GM18498 (cell line): ENCODE data around the gene XCL2.
A peak's percentile ranks its signal among the peaks of the same experiment; 100 is the strongest.
"Not testable (repeated sequence)": the region's sequence is repeated elsewhere in the genome, so short reads cannot be mapped to it uniquely, and the experiment has no call there.

Experiments
- ATAC-seq: cut with Tn5 transposase; IDR thresholded peaks from one replicate; pipeline ENCODE4 v1.9.1; 2021; ENCODE audit warnings: mild to moderate bottlenecking, moderate library complexity; ENCODE audit not compliant: unreplicated experiment

Gene XCL2

DNA sequence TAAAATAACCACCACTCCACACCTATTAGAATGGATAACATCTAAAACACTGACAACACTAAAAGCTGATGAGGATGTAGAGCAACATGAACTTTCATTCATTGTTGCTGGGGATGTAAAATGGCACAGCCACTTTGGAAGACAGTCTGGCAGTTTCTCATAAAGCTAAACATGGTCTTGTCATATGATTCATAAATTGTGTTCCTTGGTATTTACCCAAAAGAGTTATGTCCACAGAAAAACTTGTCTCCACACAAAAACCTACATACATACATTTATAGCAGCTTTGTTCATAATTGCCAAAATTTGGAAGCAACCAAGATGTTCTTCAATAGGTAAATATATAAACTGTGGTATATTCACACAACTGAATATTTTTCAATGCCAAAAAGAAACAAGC lies 16.6 kb upstream of the XCL2 start:
- no peak for ATAC-seq

DNA sequence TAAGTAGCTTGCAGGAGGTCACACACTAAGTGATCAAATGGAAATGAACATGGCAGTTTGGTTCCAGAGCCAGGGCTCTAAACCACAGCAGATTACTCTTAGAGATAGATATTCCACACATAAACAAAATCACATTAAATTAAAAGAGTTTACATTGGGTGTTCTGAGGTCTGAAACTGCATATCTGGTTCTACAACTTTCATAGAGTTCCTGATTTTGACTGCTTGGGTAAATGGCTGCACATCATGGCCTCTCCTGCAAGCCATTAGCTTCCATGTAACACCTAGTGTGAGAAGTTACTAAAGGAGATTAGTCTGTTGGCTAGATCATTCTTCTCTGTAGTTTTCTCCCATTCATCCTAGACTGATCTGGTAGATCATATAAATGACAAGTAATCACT lies 12.8 kb upstream of the XCL2 start:
- no peak for ATAC-seq

GRCh38 chr1:168555508-168556046 lies 11.8 kb upstream of the XCL2 start:
- no peak for ATAC-seq

DNA sequence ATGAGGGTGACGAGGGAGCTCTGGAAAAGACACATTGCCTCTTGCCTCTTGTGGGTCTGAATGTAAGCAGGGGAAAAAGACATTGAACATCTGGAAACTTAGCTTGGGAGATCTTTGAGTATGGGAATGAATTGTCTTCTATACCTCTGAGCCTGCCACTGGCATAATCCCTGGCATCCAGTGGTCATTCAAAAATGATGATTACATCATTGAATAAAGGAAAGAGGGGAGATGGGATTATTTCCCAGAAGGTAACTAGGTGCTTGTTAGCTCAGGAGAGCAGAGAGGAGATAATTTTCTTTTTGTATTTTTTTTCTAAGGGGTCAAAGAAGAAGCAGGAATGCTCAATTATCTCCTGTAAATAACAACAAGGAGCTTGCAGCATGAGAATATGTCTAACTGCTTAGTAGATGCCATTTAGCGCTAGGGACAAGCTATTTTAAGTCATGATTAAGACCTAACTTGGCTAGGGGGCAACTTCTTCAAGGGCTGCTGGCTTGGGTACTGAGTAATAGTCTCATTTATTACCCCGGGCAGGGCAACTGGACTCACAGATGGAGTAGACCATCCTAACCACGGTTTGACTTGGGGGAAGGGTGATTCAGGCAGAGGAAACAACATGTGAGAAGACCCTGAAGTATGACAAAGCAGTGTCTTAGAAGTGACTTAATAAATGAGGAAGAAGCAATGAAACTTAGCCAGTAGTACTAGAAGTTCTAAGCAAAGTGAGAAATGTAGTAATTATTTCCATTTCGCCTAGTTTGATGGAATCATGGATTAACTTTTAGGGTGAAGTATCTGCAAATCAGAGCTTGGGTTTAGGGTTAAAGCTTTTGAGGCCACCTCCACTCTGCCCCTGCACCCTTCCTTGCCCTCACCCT lies 11.0 kb upstream of the XCL2 start:
- no peak for ATAC-seq

- ATAC-seq, result peak; percentile 48
These were observed 10.1 kb upstream of the XCL2 start for GRCh38 chr1:168553680-168554553.

- no peak for ATAC-seq
These were observed 9.2 kb upstream of the XCL2 start for GRCh38 chr1:168552961-168553360.

GRCh38 chr1:168551688-168552087 lies 7.9 kb upstream of the XCL2 start:
- ATAC-seq, result no peak

GRCh38 chr1:168550971-168551370 lies 7.2 kb upstream of the XCL2 start:
- ATAC-seq, result no peak

GRCh38 chr1:168546553-168546895 lies 2.7 kb upstream of the XCL2 start:
- ATAC-seq, result not testable (repeated sequence)

GRCh38 chr1:168545678-168546552 lies 2.1 kb upstream of the XCL2 start:
- ATAC-seq, result not testable (repeated sequence)

DNA sequence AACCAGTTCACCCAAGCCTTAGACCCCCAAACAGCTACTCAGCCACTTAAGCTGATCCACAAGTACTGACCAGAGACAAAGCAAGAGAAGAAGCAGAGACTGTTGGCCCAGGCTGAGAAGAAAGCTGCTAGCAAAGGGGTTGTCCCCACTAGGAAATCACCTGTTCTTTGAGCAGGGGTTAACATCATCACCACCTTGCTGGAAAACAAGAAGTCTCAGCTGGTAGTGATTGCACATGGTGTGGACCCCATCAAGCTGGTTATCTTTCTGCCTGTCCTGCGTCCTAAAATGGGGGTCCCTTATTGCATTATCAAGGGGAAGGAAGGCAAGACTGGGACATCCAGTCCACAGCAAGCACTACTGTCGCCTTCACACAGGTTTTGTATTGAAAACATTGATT lies 819 bp downstream of the XCL2 start:
- ATAC-seq, result not testable (repeated sequence)

DNA sequence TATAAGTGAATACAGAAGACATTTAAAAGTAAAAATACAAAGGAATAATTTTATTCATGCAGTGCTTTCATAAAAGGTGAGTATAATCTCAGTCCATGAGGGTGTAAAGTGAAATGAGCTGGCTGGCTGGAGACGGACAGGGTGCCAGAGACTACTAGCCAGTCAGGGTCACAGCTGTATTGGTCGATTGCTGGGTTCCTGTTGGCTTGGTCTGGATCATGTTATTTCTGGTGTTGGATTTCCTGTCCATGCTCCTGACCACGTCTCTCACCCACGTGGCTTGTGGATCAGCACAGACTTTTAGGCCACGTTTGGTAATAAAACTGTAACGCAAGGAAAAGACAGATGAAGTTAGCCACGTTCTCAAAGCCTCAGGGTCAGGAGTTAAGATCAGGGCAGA lies 3.0 kb downstream of the XCL2 start:
- not testable (repeated sequence) for ATAC-seq

DNA sequence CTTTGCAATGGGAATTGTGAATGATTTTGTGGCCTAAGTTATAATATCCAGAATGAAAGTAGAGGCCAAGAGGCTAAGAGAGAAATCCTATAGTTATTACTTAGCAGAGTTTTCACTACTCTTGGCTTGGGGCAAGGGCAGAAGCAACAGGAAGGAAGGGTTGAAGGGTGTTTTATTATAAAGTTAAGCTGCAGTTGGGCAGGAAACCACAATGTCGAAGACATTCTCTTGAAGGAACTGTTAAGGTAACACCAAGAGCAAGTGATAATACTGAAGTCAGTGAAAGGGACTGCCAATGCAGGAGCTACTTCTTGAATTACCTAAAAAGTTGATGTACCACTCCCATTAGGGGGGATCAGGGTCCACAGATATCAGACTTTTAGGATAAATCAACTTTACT lies 8.3 kb downstream of the XCL2 start:
- peak; percentile 91 for ATAC-seq

DNA sequence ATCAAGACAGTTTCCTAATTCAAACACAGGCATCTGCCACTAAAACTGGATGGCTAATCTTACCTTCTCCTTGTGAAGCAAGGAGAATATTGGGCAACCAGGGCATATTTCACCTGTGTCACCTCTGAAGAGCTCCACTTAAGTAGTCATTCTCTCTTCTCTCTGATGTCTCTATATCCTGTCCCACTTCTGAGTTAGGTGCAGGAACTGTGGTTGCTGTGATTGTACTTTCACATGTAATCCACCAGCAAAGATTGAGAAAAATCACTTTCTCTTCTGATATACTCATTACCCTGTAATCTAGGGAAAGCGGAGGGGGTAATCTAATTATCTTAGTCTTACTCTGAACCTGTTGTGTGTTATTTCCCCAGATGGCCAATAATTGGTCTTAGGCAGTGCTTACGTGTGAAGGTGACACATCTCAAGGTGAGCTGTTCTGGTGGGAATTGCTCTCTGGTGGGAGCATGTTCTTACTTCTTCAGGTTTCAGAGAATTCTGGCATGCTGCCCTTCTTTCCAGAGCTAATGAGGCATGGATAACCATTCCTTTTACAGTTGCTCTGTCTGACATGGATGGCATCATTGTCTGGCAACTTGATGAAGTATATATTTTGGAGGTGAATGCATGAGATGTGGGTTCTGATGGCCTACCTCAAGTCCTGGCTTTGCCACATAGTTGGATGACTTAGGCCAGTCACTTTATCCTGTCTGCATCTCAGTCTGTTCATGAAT lies 12.0 kb downstream of the XCL2 start:
- ATAC-seq, result no peak

DNA sequence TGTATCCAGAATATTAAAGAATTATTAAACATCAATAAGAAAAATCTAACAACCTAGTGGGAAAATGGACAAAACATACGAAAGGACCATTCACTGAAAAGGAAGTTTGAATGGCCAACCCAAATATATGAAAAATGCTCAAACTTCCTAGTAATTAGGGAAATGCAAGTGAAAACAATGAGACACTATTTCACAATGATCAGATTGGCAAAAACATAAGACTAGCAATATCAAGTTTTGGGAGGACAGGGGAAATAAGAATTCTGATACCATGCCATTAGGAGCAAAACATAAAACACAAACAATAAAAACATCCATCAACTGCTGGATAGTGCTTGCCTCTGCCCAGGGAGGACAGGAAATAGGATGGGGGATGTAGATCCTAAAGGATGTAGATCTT lies 14.3 kb downstream of the XCL2 start:
- no peak for ATAC-seq

DNA sequence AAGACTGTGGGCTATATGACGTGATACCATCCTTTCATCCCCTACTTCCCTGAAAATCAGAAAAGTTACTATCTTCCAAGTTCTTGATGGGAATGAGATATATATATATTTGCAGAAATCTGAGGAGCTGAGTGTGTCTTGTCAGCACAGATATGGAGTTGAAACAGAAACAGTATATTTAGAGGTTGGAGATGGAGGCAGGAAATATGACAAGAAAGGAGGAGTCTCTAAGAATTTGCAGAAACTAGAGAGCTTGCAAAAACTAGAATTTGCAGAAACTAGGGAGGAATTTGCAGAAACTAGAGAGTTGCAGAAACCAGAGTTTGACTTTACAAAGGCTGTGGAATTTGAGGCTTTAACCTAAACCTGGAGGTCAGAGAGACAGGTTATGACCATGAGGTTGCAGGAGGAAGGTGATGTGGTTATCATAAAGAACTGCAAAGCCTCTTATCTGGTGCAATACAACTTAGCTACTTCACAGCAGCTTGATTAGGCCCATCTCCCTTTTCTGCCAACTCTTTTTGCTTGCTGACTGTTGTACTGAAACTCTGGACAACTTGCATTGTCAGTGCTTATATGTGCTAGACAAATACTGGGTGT lies 22.3 kb downstream of the XCL2 start:
- no peak for ATAC-seq

GRCh38 chr1:168520832-168521231 lies 23.0 kb downstream of the XCL2 start:
- ATAC-seq, result peak; percentile 15

- ATAC-seq, result peak; percentile 72
These were observed 23.6 kb downstream of the XCL2 start for GRCh38 chr1:168520052-168520751.

GRCh38 chr1:168518813-168519212 lies 25.0 kb downstream of the XCL2 start:
- no peak for ATAC-seq
